Upper lobe of left lung (tissue), 6 donors: ENCODE results near the gene AKT1S1. TPM values are rescaled to one million over a fixed set of nuclear protein-coding genes. Genes with fewer than 3 reads are reported as not detected.
A peak's percentile ranks its signal among the peaks of the same experiment; 100 is the strongest.

Source experiments
- ATAC-seq, 2 donors: fragments of 200-7000 bp; cut with Tn5 transposase; one replicate each; pipeline ENCODE4 v1.9.1; 2022; ENCODE audit warnings: mild to moderate bottlenecking in 2 of 2, moderate library complexity in 2 of 2; ENCODE audit not compliant: low FRiP score in 2 of 2
- DNase-seq, 2 donors: peaks; one replicate each; pipeline ENCODE4 v3.0.0-alpha.2; 2019 to 2020
- H3K27ac ChIP-seq, 4 donors: fragments of 200-600 bp; sonication (generic); one replicate each; pipeline ENCODE4 v1.5.1; 2016 to 2019
- H3K27me3 ChIP-seq, 4 donors: fragments of 200-600 bp; sonication (generic); one replicate each; pipeline ENCODE4 v1.5.1; 2017 to 2019
- H3K36me3 ChIP-seq, 4 donors: fragments of 200-600 bp; sonication (generic); one replicate each; pipeline ENCODE4 v1.5.1; 2016 to 2019
- H3K4me1 ChIP-seq, 4 donors: fragments of 200-600 bp; sonication (generic); one replicate each; pipeline ENCODE4 v1.5.1; 2018 to 2019
- H3K4me3 ChIP-seq, 4 donors: fragments of 200-600 bp; sonication (generic); one replicate each; pipeline ENCODE4 v1.5.1; 2017 to 2019; ENCODE audit warnings: mild to moderate bottlenecking in 2 of 4, moderate library complexity in 1 of 4
- H3K9me3 ChIP-seq, 4 donors: fragments of 200-600 bp; sonication (generic); one replicate each; pipeline ENCODE4 v1.5.1; 2018 to 2019
- EP300 ChIP-seq, 4 donors: sonication (generic); formaldehyde crosslinking; IDR thresholded peaks; one replicate each; pipeline ENCODE4 v1.5.1; 2017; ENCODE audit warnings: antibody characterized with exemption in 4 of 4, control low read depth in 2 of 4
- POLR2A ChIP-seq, 4 donors: fragments of 450-650 bp; IDR thresholded peaks; one replicate each; pipeline ENCODE4 v1.5.1; 2016 to 2017; ENCODE audit warnings: antibody characterized with exemption in 4 of 4, mild to moderate bottlenecking in 2 of 4
- POLR2AphosphoS5 ChIP-seq, 2 donors: sonication (generic); formaldehyde crosslinking; IDR thresholded peaks; one replicate each; pipeline ENCODE4 v1.5.1; 2017; ENCODE audit warnings: antibody characterized with exemption in 2 of 2
- WGBS, 2 donors: methylation state at CpG; one replicate each; pipeline ENCODE4 v1.1.5; 2017 to 2018; 5-methylcytosine and 5-hydroxymethylcytosine counted together
- total RNA-seq, 6 donors: library from RNA; depleted of rRNA in 4 of 6; stranded (reverse); fragments of >200 nt in 4 of 6; gene quantifications; one replicate each; pipeline versions ENCODE4 v1.1.0 to v1.2.1, GENCODE V29; 2016 to 2021
- TF ChIP-seq, protein P1 (sequence below), 6 experiments: fragments of 450-650 bp in 4 of 6; fragments of 200-600 bp in 2 of 6; sonication (generic) in 2 of 6; IDR thresholded peaks; one replicate each; pipeline ENCODE4 v1.5.1; 2016 to 2019; ENCODE audit warnings: antibody characterized with exemption in 6 of 6
- donor health status: DM: no; HTN: no; CAD: no; lungs with moderate emphysema.
- donor health status: DM: no; HTN: yes; CAD: no; lungs with severe emphysema.

The AKT1S1 gene
- total RNA-seq, 6 donors from 2014 or later, result 11.8 to 35.5 (median 25.7) TPM

DNA sequence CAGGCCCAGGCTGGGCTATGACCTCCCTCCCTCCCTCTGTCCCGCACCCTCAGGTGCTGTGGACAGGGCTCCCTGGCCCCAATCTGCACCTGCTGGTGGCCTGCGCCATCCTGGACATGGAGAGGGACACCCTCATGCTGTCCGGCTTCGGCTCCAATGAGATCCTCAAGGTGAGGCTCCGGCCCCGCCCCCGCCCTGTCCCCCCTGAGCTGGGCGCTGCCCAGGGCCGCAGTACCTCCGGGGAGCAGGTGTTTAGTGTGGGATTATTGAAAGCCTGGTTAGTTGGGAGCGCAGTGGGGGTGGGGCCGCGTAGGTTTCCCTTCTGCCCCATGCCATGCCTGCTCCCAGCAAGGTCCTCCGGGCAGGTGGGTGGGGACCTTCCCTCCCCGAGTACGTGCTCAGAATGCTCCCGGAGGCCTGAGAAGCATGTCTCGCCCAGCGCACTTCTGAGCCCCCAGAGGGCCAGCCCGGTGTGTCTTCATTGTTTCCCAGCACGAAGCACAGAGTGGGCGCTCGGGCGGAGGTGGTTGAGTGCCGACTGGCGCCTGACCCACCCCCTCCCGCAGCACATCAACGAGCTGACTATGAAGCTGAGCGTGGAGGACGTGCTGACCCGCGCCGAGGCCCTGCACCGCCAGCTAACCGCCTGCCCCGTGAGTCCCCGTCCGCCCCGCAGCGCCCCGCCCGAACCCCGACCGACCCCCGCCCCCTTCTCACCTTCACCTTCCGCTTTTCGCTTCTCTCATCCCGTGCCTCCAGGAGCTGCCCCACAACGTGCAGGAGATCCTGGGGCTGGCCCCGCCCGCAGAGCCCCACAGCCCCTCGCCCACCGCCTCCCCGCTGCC lies 10.7 kb upstream of the AKT1S1 start:
- Histone ChIP-seq H3K27me3 (peaks cover 0 to 3% (median 0%) of the 10 kb centered on the region in 4 donors), H3K4me1 (peaks cover 10 to 13% (median 11%) of the 10 kb centered on the region in 4 donors), H3K27ac (no peak overlapping the region), H3K9me3 (no peaks in the 10 kb centered on the region), H3K36me3 (peaks cover 21 to 44% (median 36%) of the 10 kb centered on the region in 4 donors), H3K4me3 (no peak overlapping the region)
- 87 to 90% methylated on average over 34 to 52 of the region's 54 CpGs for WGBS, 2 donors
- DNase-seq (peak in 1 of 2 donors; percentile 83), ATAC-seq (no peak)
- TF ChIP-seq EP300 (IDR thresholded peaks at IDR 0.05), result no peak
- no peak for TF ChIP-seq POLR2A (IDR thresholded peaks at IDR 0.05)
- TF ChIP-seq POLR2AphosphoS5 (IDR thresholded peaks at IDR 0.05), result no peak
- TF ChIP-seq, protein P1, sequence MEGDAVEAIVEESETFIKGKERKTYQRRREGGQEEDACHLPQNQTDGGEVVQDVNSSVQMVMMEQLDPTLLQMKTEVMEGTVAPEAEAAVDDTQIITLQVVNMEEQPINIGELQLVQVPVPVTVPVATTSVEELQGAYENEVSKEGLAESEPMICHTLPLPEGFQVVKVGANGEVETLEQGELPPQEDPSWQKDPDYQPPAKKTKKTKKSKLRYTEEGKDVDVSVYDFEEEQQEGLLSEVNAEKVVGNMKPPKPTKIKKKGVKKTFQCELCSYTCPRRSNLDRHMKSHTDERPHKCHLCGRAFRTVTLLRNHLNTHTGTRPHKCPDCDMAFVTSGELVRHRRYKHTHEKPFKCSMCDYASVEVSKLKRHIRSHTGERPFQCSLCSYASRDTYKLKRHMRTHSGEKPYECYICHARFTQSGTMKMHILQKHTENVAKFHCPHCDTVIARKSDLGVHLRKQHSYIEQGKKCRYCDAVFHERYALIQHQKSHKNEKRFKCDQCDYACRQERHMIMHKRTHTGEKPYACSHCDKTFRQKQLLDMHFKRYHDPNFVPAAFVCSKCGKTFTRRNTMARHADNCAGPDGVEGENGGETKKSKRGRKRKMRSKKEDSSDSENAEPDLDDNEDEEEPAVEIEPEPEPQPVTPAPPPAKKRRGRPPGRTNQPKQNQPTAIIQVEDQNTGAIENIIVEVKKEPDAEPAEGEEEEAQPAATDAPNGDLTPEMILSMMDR (IDR thresholded peaks at IDR 0.05), result no peak

DNA sequence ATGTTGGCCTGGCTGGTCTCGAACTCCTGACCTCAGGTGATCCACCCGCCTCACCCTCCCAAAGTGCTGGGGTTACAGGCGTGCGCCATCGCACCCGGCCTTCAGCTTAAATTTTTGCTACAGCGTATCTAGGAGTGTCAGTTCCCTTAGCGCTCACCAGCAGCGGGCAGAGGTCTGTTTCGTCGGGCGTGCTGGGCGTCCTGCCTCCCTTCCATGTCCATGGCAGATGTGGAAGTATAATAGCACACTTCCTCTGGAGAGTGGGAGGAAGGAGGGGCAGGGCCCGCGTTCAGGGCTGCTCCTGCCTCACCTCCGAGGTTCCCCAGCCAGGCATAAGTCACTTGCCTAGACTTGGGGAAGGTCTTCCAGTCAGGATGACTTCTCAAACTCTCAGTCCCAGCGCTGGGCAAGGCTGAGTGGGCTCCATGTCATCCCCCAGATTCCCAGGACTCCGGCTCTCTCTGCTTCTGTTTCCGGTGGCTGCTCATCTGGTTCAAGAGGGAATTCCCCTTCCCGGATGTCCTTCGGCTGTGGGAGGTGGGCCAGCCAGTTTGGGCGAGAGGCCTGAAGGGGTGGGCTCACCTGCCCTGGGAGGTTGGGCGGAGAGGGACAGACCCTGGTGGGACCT lies 10.0 kb upstream of the AKT1S1 start:
- no peaks in the 10 kb centered on the region for H3K9me3 ChIP-seq
- 77 to 80% methylated on average over 17 to 23 of the region's 23 CpGs for WGBS, 2 donors
- peaks cover 27 to 51% (median 43%) of the 10 kb centered on the region in 4 donors for H3K36me3 ChIP-seq
- no peak overlapping the region for H3K4me3 ChIP-seq
- TF ChIP-seq, protein P1 (IDR thresholded peaks at IDR 0.05), result no peak
- no peak for TF ChIP-seq POLR2AphosphoS5 (IDR thresholded peaks at IDR 0.05)
- no peak for TF ChIP-seq POLR2A (IDR thresholded peaks at IDR 0.05)
- no peak for TF ChIP-seq EP300 (IDR thresholded peaks at IDR 0.05)
- ATAC-seq (no peak), DNase-seq (peak in 1 of 2 donors; percentile 64)
- H3K27ac ChIP-seq, result no peak overlapping the region
- H3K27me3 ChIP-seq, result peaks cover 0 to 3% (median 0%) of the 10 kb centered on the region in 4 donors
- peaks cover 10 to 13% (median 11%) of the 10 kb centered on the region in 4 donors for H3K4me1 ChIP-seq

DNA sequence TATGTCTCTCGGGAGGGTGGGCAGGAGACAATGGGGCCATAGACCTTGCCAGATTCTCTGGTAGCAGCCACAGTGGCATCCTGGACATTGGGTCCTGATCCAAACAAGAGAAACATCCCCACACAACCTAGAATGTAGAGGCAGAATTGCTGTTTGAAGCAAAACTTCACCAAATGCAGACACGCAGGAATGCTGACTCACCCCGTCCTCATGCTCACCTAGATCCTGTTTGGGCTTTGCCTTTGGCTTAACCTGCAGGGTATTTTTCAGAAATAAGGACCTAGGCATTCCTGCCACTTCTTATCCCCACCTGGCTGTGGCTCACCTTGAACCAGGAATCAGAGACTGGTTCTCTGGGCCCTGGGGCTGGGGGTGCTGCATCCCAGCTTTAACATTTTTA lies 7.6 kb upstream of the AKT1S1 start:
- TF ChIP-seq, protein P1 (IDR thresholded peaks at IDR 0.05), result no peak
- TF ChIP-seq POLR2A (IDR thresholded peaks at IDR 0.05), result no peak
- no peak for TF ChIP-seq EP300 (IDR thresholded peaks at IDR 0.05)
- TF ChIP-seq POLR2AphosphoS5 (IDR thresholded peaks at IDR 0.05), result no peak
- Histone ChIP-seq H3K36me3 (peaks cover 46 to 74% (median 66%) of the 10 kb centered on the region in 4 donors), H3K9me3 (no peaks in the 10 kb centered on the region), H3K27ac (no peak overlapping the region), H3K27me3 (no peaks in the 10 kb centered on the region), H3K4me3 (no peak overlapping the region), H3K4me1 (peaks cover under 1 to 2% (median 1%) of the 10 kb centered on the region in 4 donors)
- DNase-seq (no peak), ATAC-seq (no peak)
- 91 to 94% methylated on average over 3 of the region's 3 CpGs for WGBS, 2 donors

DNA sequence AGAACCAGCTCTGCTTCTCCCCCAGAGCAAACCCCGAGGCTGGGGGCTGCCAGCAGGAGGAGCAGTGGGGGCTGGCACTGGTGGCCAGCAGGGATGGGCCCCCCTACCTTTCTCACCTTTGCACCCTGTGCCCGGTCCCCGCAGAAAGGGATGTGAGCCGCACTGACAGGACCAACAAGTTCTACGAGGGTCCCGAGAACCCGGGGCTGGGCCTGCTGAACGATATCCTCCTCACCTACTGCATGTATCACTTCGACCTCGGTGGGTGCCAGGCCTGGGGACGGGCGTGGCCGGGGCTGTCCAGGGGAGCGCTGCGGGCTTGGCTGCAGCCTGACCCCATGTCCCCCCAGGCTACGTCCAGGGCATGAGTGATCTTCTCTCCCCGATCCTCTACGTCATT lies 7.0 kb upstream of the AKT1S1 start:
- ATAC-seq (no peak), DNase-seq (peak in 1 of 2 donors; percentile 54)
- Histone ChIP-seq H3K27me3 (no peaks in the 10 kb centered on the region), H3K4me3 (no peak overlapping the region), H3K9me3 (no peaks in the 10 kb centered on the region), H3K27ac (no peak overlapping the region), H3K4me1 (peaks cover 0 to 3% (median 0%) of the 10 kb centered on the region in 4 donors), H3K36me3 (peaks cover 51 to 75% (median 68%) of the 10 kb centered on the region in 4 donors)
- 97 to 98% methylated on average over 13 to 18 of the region's 18 CpGs for WGBS, 2 donors
- no peak for TF ChIP-seq EP300 (IDR thresholded peaks at IDR 0.05)
- TF ChIP-seq, protein P1 (IDR thresholded peaks at IDR 0.05), result no peak
